Dedifferentiated amniotic fluid mesenchymal stem cell (primary cell): ENCODE measurements around the gene KIRREL2.
A peak's percentile ranks its signal among the peaks of the same experiment; 100 is the strongest.
"Not testable (repeated sequence)": the region's sequence is repeated elsewhere in the genome, so short reads cannot be mapped to it uniquely, and the experiment has no call there.

Experiments used
- DNase-seq: peaks from one replicate; pipeline ENCODE4 v3.0.0-alpha.2; 2016; ENCODE audit errors: extremely low spot score

KIRREL2 gene

GRCh38 chr19:35897706-35898451, 41.2 kb downstream of the KIRREL2 start:
- DNase-seq = no peak

GRCh38 chr19:35898499-35898809, 41.7 kb downstream of the KIRREL2 start:
- no peak for DNase-seq

GRCh38 chr19:35899547-35900214, 43.0 kb downstream of the KIRREL2 start:
- peak; percentile 51 for DNase-seq

- DNase-seq = peak; percentile 68
Measured at GRCh38 chr19:35901055-35901644, 44.4 kb downstream of the KIRREL2 start.

GRCh38 chr19:35901854-35902661, 45.3 kb downstream of the KIRREL2 start, which contains the start of gene HCST:
Gene HCST, plus strand, starts transcription at chr19:35902529. Its CDS starts 65 bp downstream, at chr19:35902594.
- peak; percentile 27 for DNase-seq

GRCh38 chr19:35902870-35903475, 46.3 kb downstream of the KIRREL2 start:
- no peak for DNase-seq

GRCh38 chr19:35903550-35904179, 47.0 kb downstream of the KIRREL2 start:
- DNase-seq = peak; percentile 29

- no peak for DNase-seq
Measured at GRCh38 chr19:35904311-35905068, 47.8 kb downstream of the KIRREL2 start.

- DNase-seq = no peak
Measured at GRCh38 chr19:35905178-35905727, 48.5 kb downstream of the KIRREL2 start.

- no peak for DNase-seq
Measured at GRCh38 chr19:35907377-35907745, 50.6 kb downstream of the KIRREL2 start.

- DNase-seq = no peak
Measured at GRCh38 chr19:35908010-35908441, 51.3 kb downstream of the KIRREL2 start, which contains the start of gene TYROBP. Gene TYROBP, minus strand, starts transcription at chr19:35908295. Its CDS starts 67 bp downstream, at chr19:35908228.

- no peak for DNase-seq
Measured at GRCh38 chr19:35908973-35909683, 52.4 kb downstream of the KIRREL2 start.

- DNase-seq = no peak
Measured at GRCh38 chr19:35909684-35910035, 52.9 kb downstream of the KIRREL2 start.

GRCh38 chr19:35910355-35910754, 53.6 kb downstream of the KIRREL2 start:
- DNase-seq = not testable (repeated sequence)

- DNase-seq = no peak
Measured at GRCh38 chr19:35911173-35911572, 54.5 kb downstream of the KIRREL2 start.

GRCh38 chr19:35911790-35912189, 55.1 kb downstream of the KIRREL2 start:
- no peak for DNase-seq

GRCh38 chr19:35913589-35913988, 56.9 kb downstream of the KIRREL2 start:
- no peak for DNase-seq

GRCh38 chr19:35915443-35915842, 58.7 kb downstream of the KIRREL2 start:
- DNase-seq = no peak
